ENCODE data around the gene FOXF2.

FOXF2 gene

GRCh38 chr6:1392813-1393640 lies 3.7 kb downstream of the FOXF2 start:
- no peak for DNase-seq

- DNase-seq: no peak
Observed at GRCh38 chr6:1393641-1394283, 4.4 kb downstream of the FOXF2 start.

GRCh38 chr6:1394514-1395463 lies 5.4 kb downstream of the FOXF2 start:
- DNase-seq: no peak

GRCh38 chr6:1395506-1395905 lies 6.1 kb downstream of the FOXF2 start:
- no peak for DNase-seq

GRCh38 chr6:1395941-1396908 lies 6.8 kb downstream of the FOXF2 start:
- no peak for DNase-seq

GRCh38 chr6:1396952-1397868 lies 7.8 kb downstream of the FOXF2 start:
- DNase-seq: peak; percentile 8 to 46

GRCh38 chr6:1399085-1399780 lies 9.9 kb downstream of the FOXF2 start:
- no peak for DNase-seq

GRCh38 chr6:1400126-1400850 lies 10.9 kb downstream of the FOXF2 start:
- no peak for DNase-seq

GRCh38 chr6:1402369-1402768 lies 13.0 kb downstream of the FOXF2 start:
- no peak for DNase-seq

- DNase-seq: no peak
Observed at GRCh38 chr6:1402868-1403267, 13.5 kb downstream of the FOXF2 start.

GRCh38 chr6:1403851-1404712 lies 14.7 kb downstream of the FOXF2 start:
- no peak for DNase-seq

GRCh38 chr6:1404713-1405098 lies 15.3 kb downstream of the FOXF2 start:
- no peak for DNase-seq

GRCh38 chr6:1405221-1405620 lies 15.8 kb downstream of the FOXF2 start:
- DNase-seq: no peak

GRCh38 chr6:1406306-1407072 lies 17.1 kb downstream of the FOXF2 start:
- DNase-seq: no peak

- no peak for DNase-seq
Observed at GRCh38 chr6:1407499-1407990, 18.2 kb downstream of the FOXF2 start.

- DNase-seq: no peak
Observed at GRCh38 chr6:1409774-1410465, 20.5 kb downstream of the FOXF2 start.

- DNase-seq: no peak
Observed at GRCh38 chr6:1412901-1413300, 23.5 kb downstream of the FOXF2 start.
